HepG2 (cell line): ENCODE data around the gene ADAM29. TPM values are rescaled to one million over a fixed set of nuclear protein-coding genes. Genes with fewer than 3 reads are reported as not detected.

Experiments used
- ATAC-seq: fragments of 200-7000 bp; cut with Tn5 transposase; 3 replicates; pipeline ENCODE4 v1.9.1; 2020; ENCODE audit warnings: mild to moderate bottlenecking, moderate library complexity
- BruUV-seq: library from RNA; stranded (reverse); fragments of 400-500 nt; replicated peaks from 2 replicates; lab custom pipeline; 2021; lab: Mats Ljungman, UMichigan
- CTCF ChIA-PET: fragments of 300-600 bp; formaldehyde crosslinking; extraction: SDS; loops from one replicate; lab custom pipeline; 2021; ENCODE audit warnings: low total read pairs, inconsistent platforms, low intra/inter-chr PET ratio; lab: Yijun Ruan, JAX
- POLR2A ChIA-PET: fragments of 350-600 bp; sonication (Branson Sonifier 250); formaldehyde crosslinking; loops from one replicate; lab custom pipeline; 2020; ENCODE audit warnings: antibody characterized with exemption, inconsistent platforms; lab: Yijun Ruan, JAX
- DNase-seq: peaks from one replicate; pipeline ENCODE4 v3.0.0-alpha.2; 2015; ENCODE audit warnings: low spot score
- FAIRE-seq: peaks from 3 replicates; lab custom pipeline; 2011; peaks lifted over from hg19 to GRCh38; lab: Jason Lieb, UNC
- H2AFZ ChIP-seq: one replicate; pipeline ENCODE4 v1.6.1; 2011; ENCODE audit warnings: low read length, inconsistent platforms
- H3K27ac ChIP-seq: fragments of 300-600 bp; 3 replicates; pipeline ENCODE4 v1.8.0; 2011; ENCODE audit warnings: mixed run types, mild to moderate bottlenecking, mixed read lengths, low read length, inconsistent platforms; ENCODE audit not compliant: insufficient read depth; ENCODE audit errors: extremely low read length
- H3K27me3 ChIP-seq, 2 experiments: fragments of 200-600 bp in 1 of 2; 2 replicates in 1 of 2; 3 replicates in 1 of 2; pipeline versions ENCODE4 v1.6.0 to v1.8.0; 2011; ENCODE audit warnings: low read length in 2 of 2, mild to moderate bottlenecking in 2 of 2, moderate library complexity in 2 of 2, inconsistent platforms in 1 of 2; ENCODE audit not compliant: insufficient read depth in 2 of 2, control insufficient read depth in 1 of 2
- H3K36me3 ChIP-seq, 2 experiments: fragments of 200-600 bp in 1 of 2; replicated peaks in 1 of 2; 2 replicates in 1 of 2; 3 replicates in 1 of 2; pipeline versions ENCODE4 v1.5.1 to v1.8.0; 2011; ENCODE audit warnings: low read length in 2 of 2, inconsistent platforms in 1 of 2; ENCODE audit not compliant: insufficient read depth in 2 of 2, control insufficient read depth in 1 of 2
- H3K4me1 ChIP-seq: 2 replicates; pipeline ENCODE4 v1.5.1; 2012; ENCODE audit warnings: low read length, inconsistent platforms; ENCODE audit not compliant: insufficient read depth
- H3K4me2 ChIP-seq: 2 replicates; pipeline ENCODE4 v1.6.0; 2011; ENCODE audit warnings: low read depth, low read length, inconsistent platforms
- H3K4me3 ChIP-seq, 3 experiments: fragments of 200-600 bp in 1 of 3; sonication (generic), shearing (Covaris generic) in 1 of 3; replicated peaks in 1 of 3; 2 replicates each; pipeline ENCODE4 v1.5.1; 2011 to 2016; ENCODE audit warnings: low read length in 3 of 3, inconsistent platforms in 2 of 3, low read depth in 2 of 3, mild to moderate bottlenecking in 2 of 3, control low read depth in 1 of 3, mixed read lengths in 1 of 3; ENCODE audit not compliant: insufficient read depth in 1 of 3
- H3K79me2 ChIP-seq: one replicate; pipeline ENCODE4 v1.6.1; 2011; ENCODE audit warnings: low read length, inconsistent platforms; ENCODE audit not compliant: insufficient read depth
- H3K9ac ChIP-seq: 2 replicates; pipeline ENCODE4 v1.6.0; 2011; ENCODE audit warnings: mild to moderate bottlenecking, low read depth, low read length, inconsistent platforms; ENCODE audit not compliant: insufficient read depth
- H3K9me3 ChIP-seq: 2 replicates; pipeline ENCODE4 v1.5.1; 2012; ENCODE audit warnings: mild to moderate bottlenecking, low read length
- H4K20me1 ChIP-seq: 2 replicates; pipeline ENCODE4 v1.6.0; 2011; ENCODE audit warnings: inconsistent platforms, mild to moderate bottlenecking, low read length, moderate library complexity; ENCODE audit not compliant: insufficient read depth
- DMAP1 ChIP-seq: IDR thresholded peaks from 2 replicates; pipeline ENCODE4 v1.6.1; 2016
- DNMT1 ChIP-seq: sonication (generic); formaldehyde crosslinking; IDR thresholded peaks from 2 replicates; pipeline ENCODE4 v1.5.1; 2020; ENCODE audit warnings: mild to moderate bottlenecking, missing genetic modification reagents
- GPN1 ChIP-seq: sonication (generic); formaldehyde crosslinking; IDR thresholded peaks from 2 replicates; pipeline ENCODE4 v1.5.1; 2020; ENCODE audit warnings: missing genetic modification reagents, borderline replicate concordance
- HNF4G ChIP-seq, 2 experiments: sonication (generic) in 1 of 2; formaldehyde crosslinking in 1 of 2; IDR thresholded peaks; 2 replicates each; pipeline versions ENCODE4 v1.4.0 to v1.6.1; 2011 to 2020; ENCODE audit warnings: borderline replicate concordance in 2 of 2, low read depth in 2 of 2, mild to moderate bottlenecking in 2 of 2, low read length in 1 of 2, missing genetic modification reagents in 1 of 2, moderate library complexity in 1 of 2
- MYNN ChIP-seq: sonication (generic); formaldehyde crosslinking; IDR thresholded peaks from 2 replicates; pipeline ENCODE4 v1.4.0; 2020; ENCODE audit warnings: mild to moderate bottlenecking, low read depth, missing genetic modification reagents
- PBX2 ChIP-seq: IDR thresholded peaks from 2 replicates; pipeline ENCODE4 v1.6.1; 2016; ENCODE audit warnings: control low read depth
- TCF7 ChIP-seq: sonication (generic); IDR thresholded peaks from 2 replicates; pipeline ENCODE4 v1.6.1; 2016; ENCODE audit warnings: antibody characterized with exemption, low read depth
- YY1 ChIP-seq: IDR thresholded peaks from 2 replicates; pipeline ENCODE4 v1.6.1; 2011; ENCODE audit warnings: low read length, low read depth, moderate library complexity, mild to moderate bottlenecking; ENCODE audit not compliant: insufficient read depth, insufficient replicate concordance
- ZC3H4 ChIP-seq: sonication (generic); formaldehyde crosslinking; IDR thresholded peaks from 2 replicates; pipeline ENCODE4 v1.4.0; 2020; ENCODE audit warnings: missing genetic modification reagents, borderline replicate concordance
- ZMAT3 ChIP-seq: sonication (generic); formaldehyde crosslinking; conservative IDR thresholded peaks from 2 replicates; pipeline ENCODE4 v1.7.0; 2021; ENCODE audit warnings: missing genetic modification reagents
- ZNF142 ChIP-seq: sonication (generic); formaldehyde crosslinking; IDR thresholded peaks from 2 replicates; pipeline ENCODE4 v1.4.0; 2020; ENCODE audit warnings: missing genetic modification reagents
- ZNF18 ChIP-seq: sonication (generic); formaldehyde crosslinking; IDR thresholded peaks from 2 replicates; pipeline ENCODE4 v1.8.0; 2022; ENCODE audit warnings: mild to moderate bottlenecking, missing genetic modification reagents; ENCODE audit not compliant: insufficient replicate concordance
- ZNF331 ChIP-seq: sonication (generic); formaldehyde crosslinking; IDR thresholded peaks from 2 replicates; pipeline ENCODE4 v1.4.0; 2020; ENCODE audit warnings: missing genetic modification reagents
- ZNF878 ChIP-seq: sonication (generic); formaldehyde crosslinking; IDR thresholded peaks from 2 replicates; pipeline ENCODE4 v1.8.1; 2023; ENCODE audit warnings: mild to moderate bottlenecking, missing genetic modification reagents, moderate library complexity
- WGBS: methylation state at CpG from one replicate; pipeline ENCODE4 v1.1.6; 2017; ENCODE audit warnings: low lambda C conversion rate; 5-methylcytosine and 5-hydroxymethylcytosine counted together
- in situ Hi-C: cut with HindIII; loops from 2 replicates; pipeline ENCODE4 v1.10.0; 2017; ENCODE audit warnings: low pct_unique_long_range_greater_than_20kb; ENCODE audit not compliant: extremely low pct_ligation_motif_present
- intact Hi-C: fragments of 100-400 bp; cut with micrococcal nuclease; formaldehyde crosslinking; loops from one replicate; pipeline ENCODE4 v1.10.0; 2022; ENCODE audit not compliant: unreplicated experiment
- polyA plus RNA-seq, 8 experiments: library from polyadenylated mRNA; depleted of rRNA in 3 of 8; stranded (reverse) in 7 of 8; unstranded in 1 of 8; fragments of >200 nt; fragmentation: Illumina TruSeq in 4 of 8; extraction: Trizol in 4 of 8; gene quantifications; 2 replicates each; pipeline versions ENCODE4 v1.2.1 to v1.2.3, GENCODE V29; 2011 to 2016; ENCODE audit warnings: low read depth in 4 of 8, missing spikeins in 1 of 8, mixed read lengths in 1 of 8; ENCODE audit not compliant: insufficient read depth in 1 of 8
- total RNA-seq, 5 experiments: library from RNA; depleted of rRNA; stranded (reverse); fragments of >200 nt; fragmentation: Illumina TruSeq; extraction: Trizol; gene quantifications; 2 replicates each; pipeline ENCODE4 v1.2.3, GENCODE V29; 2016; ENCODE audit warnings: low read depth in 1 of 5

ADAM29 gene
- total and polyA plus RNA-seq, 2 of the 13 experiments (the other 11 are each of a cell fraction or from before 2014, with no cell fraction given): not detected

- Histone ChIP-seq H3K9ac (no peak overlapping the region), H3K4me2 (no peak overlapping the region), H3K36me3 (no peaks in the 10 kb centered on the region), H3K27ac (no peak overlapping the region), H3K4me3 (no peak overlapping the region), H2AFZ (no peak overlapping the region), H3K27me3 (no peaks in the 10 kb centered on the region), H3K4me1 (no peaks in the 10 kb centered on the region), H3K79me2 (no peaks in the 10 kb centered on the region), H4K20me1 (no peaks in the 10 kb centered on the region), H3K9me3 (peaks cover 17% of the 10 kb centered on the region; the same call in 1 of the 2 replicates)
- no peak for FAIRE-seq
- CTCF ChIA-PET: no interaction called here
- no peak for ATAC-seq
- intact Hi-C loops: no loop called here
- DNase-seq: no peak
- BruUV-seq: no TSS peak
- WGBS: 10% methylated on average over 5 of the region's 5 CpGs
- in situ Hi-C loops: no loop called here
- POLR2A ChIA-PET: no interaction called here
- no peak for TF ChIP-seq DMAP1
- no peak for TF ChIP-seq ZNF18 (CRISPR knock-in tag)
- TF ChIP-seq ZC3H4 (CRISPR knock-in tag): no peak
- TF ChIP-seq HNF4G (IDR thresholded peaks at IDR 0.05; ENCODE audit: borderline replicate concordance, low read depth, low read length): no peak
- no peak for TF ChIP-seq HNF4G (CRISPR knock-in tag; IDR thresholded peaks at IDR 0.05; ENCODE audit: borderline replicate concordance, low read depth)
- TF ChIP-seq ZNF878 (CRISPR knock-in tag): no peak
- no peak for TF ChIP-seq TCF7
- no peak for TF ChIP-seq GPN1 (CRISPR knock-in tag)
- no peak for TF ChIP-seq YY1
- no peak for TF ChIP-seq ZNF331
- no peak for TF ChIP-seq MYNN
- TF ChIP-seq PBX2: no peak
- no peak for TF ChIP-seq ZMAT3 (CRISPR knock-in tag)
- no peak for TF ChIP-seq DNMT1
- TF ChIP-seq ZNF142 (CRISPR knock-in tag): no peak
Observed at GRCh38 chr4:174930895-174931294, 12.7 kb downstream of the ADAM29 start.
